ENCODE data around the gene CYP27C1. TPM values are rescaled to one million over a fixed set of nuclear protein-coding genes. Genes with fewer than 3 reads are reported as not detected.
A peak's percentile ranks its signal among the peaks of the same experiment; 100 is the strongest.

Gene CYP27C1
- polyA plus RNA-seq, 1 donor (not counting 4 experiments of a cell fraction or from before 2014, with no cell fraction given), result 6.1 TPM

DNA sequence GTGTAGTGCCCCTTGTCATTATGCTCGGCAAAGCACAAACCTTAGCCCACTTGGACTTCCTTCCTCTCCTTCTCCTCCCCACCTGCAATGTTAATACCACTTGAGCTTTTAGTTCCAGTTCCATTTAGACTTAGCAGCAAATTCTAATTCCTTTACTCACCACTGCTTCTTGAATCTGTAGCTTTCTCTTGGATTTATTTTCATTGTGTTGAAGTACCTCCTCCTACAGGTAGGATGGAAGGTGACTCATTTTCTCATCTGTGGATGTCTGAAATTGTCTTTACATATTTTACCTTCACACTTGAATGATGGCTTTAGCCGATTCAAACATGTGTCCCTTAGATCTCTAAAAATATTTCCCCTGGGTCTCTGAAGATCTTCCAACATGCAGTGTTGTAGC is 80.3 kb downstream of the CYP27C1 start:
- no peaks in the 10 kb centered on the region for H3K9me1 ChIP-seq (ENCODE audit: control insufficient read depth, extremely low read depth, insufficient read depth, low read length)
- no peaks in the 10 kb centered on the region for H3K36me3 ChIP-seq (ENCODE audit: control insufficient read depth in 2 of 2, extremely low read depth in 1 of 2, insufficient read depth in 2 of 2, low read length in 2 of 2)
- H3K27ac ChIP-seq (ENCODE audit: control insufficient read depth, insufficient read depth, low read length), result no peak overlapping the region
- TF ChIP-seq EZH2 (IDR thresholded peaks at IDR 0.05; ENCODE audit: low read length), result no peak
- peak in 1 of 3 experiments; percentile 34 for TF ChIP-seq CTCF (optimal IDR thresholded peaks at IDR 0.05 in 1 of 3, IDR thresholded peaks at IDR 0.05 in 1 of 3, conservative IDR thresholded peaks at IDR 0.05 in 1 of 3; ENCODE audit: extremely low read depth in 1 of 3, insufficient read depth in 2 of 3, low read length in 3 of 3)
- H3K79me2 ChIP-seq (ENCODE audit: control insufficient read depth, insufficient read depth, low read length), result no peaks in the 10 kb centered on the region
- peak; percentile 60 for FAIRE-seq
- DNase-seq (ENCODE audit: low read depth, low spot score), result no peak
- H2AFZ ChIP-seq (ENCODE audit: control insufficient read depth, low read length), result no peak overlapping the region
- H4K20me1 ChIP-seq (ENCODE audit: control insufficient read depth, extremely low read depth, insufficient read depth, low read length), result no peaks in the 10 kb centered on the region
- no peak overlapping the region for H3K9ac ChIP-seq (ENCODE audit: control insufficient read depth, extremely low read depth, insufficient read depth, low read length)
- no peaks in the 10 kb centered on the region for H3K27me3 ChIP-seq (ENCODE audit: control insufficient read depth, extremely low read depth, insufficient read depth, low read length)
- H3K4me3 ChIP-seq (ENCODE audit: control insufficient read depth in 2 of 3, extremely low read depth in 1 of 3, insufficient read depth in 2 of 3, low read depth in 1 of 3, low read length in 3 of 3), result no peak overlapping the region
- no peaks in the 10 kb centered on the region for H3K9me3 ChIP-seq (ENCODE audit: control insufficient read depth, low read depth, low read length)
- H3K4me1 ChIP-seq (ENCODE audit: control insufficient read depth, extremely low read depth, insufficient read depth, low read length), result peaks cover 6% of the 10 kb centered on the region
- dilution Hi-C loops (cut with MboI; ENCODE audit: extremely low pct_ligation_motif_present, low sequenced_read_pairs), result no loop called here
- H3K4me2 ChIP-seq (ENCODE audit: control insufficient read depth, extremely low read depth, insufficient read depth, low read depth, low read length), result no peak overlapping the region

- dilution Hi-C loops (cut with MboI; ENCODE audit: extremely low pct_ligation_motif_present, low sequenced_read_pairs), result no loop called here
- H3K36me3 ChIP-seq (ENCODE audit: control insufficient read depth in 2 of 2, extremely low read depth in 1 of 2, insufficient read depth in 2 of 2, low read length in 2 of 2), result no peaks in the 10 kb centered on the region
- H3K9me3 ChIP-seq (ENCODE audit: control insufficient read depth, low read depth, low read length), result no peaks in the 10 kb centered on the region
- H3K79me2 ChIP-seq (ENCODE audit: control insufficient read depth, insufficient read depth, low read length), result no peaks in the 10 kb centered on the region
- no peak overlapping the region for H2AFZ ChIP-seq (ENCODE audit: control insufficient read depth, low read length)
- H3K4me3 ChIP-seq (ENCODE audit: control insufficient read depth in 2 of 3, extremely low read depth in 1 of 3, insufficient read depth in 2 of 3, low read depth in 1 of 3, low read length in 3 of 3), result no peak overlapping the region
- peaks cover 6% of the 10 kb centered on the region for H3K4me1 ChIP-seq (ENCODE audit: control insufficient read depth, extremely low read depth, insufficient read depth, low read length)
- H3K9me1 ChIP-seq (ENCODE audit: control insufficient read depth, extremely low read depth, insufficient read depth, low read length), result no peaks in the 10 kb centered on the region
- H3K9ac ChIP-seq (ENCODE audit: control insufficient read depth, extremely low read depth, insufficient read depth, low read length), result no peak overlapping the region
- H3K27me3 ChIP-seq (ENCODE audit: control insufficient read depth, extremely low read depth, insufficient read depth, low read length), result no peaks in the 10 kb centered on the region
- DNase-seq (ENCODE audit: low read depth, low spot score) (no peak), FAIRE-seq (no peak)
- H3K4me2 ChIP-seq (ENCODE audit: control insufficient read depth, extremely low read depth, insufficient read depth, low read depth, low read length), result no peak overlapping the region
- TF ChIP-seq CTCF (optimal IDR thresholded peaks at IDR 0.05 in 1 of 3, IDR thresholded peaks at IDR 0.05 in 1 of 3, conservative IDR thresholded peaks at IDR 0.05 in 1 of 3; ENCODE audit: extremely low read depth in 1 of 3, insufficient read depth in 2 of 3, low read length in 3 of 3) (no peak), EZH2 (IDR thresholded peaks at IDR 0.05; ENCODE audit: low read length) (no peak)
- no peak overlapping the region for H3K27ac ChIP-seq (ENCODE audit: control insufficient read depth, insufficient read depth, low read length)
- H4K20me1 ChIP-seq (ENCODE audit: control insufficient read depth, extremely low read depth, insufficient read depth, low read length), result no peaks in the 10 kb centered on the region
Measured at GRCh38 chr2:127138281-127138680, 81.8 kb downstream of the CYP27C1 start.
